HG02938 (cell line): ENCODE measurements around the gene TENM4.

ENCODE experiments used
- ATAC-seq: cut with Tn5 transposase; IDR thresholded peaks from one replicate; pipeline ENCODE4 v1.9.1; 2021; ENCODE audit warnings: mild to moderate bottlenecking, moderate library complexity; ENCODE audit not compliant: unreplicated experiment

TENM4 gene

GRCh38 chr11:78698612-78699011 lies 742.2 kb downstream of the TENM4 start:
- no peak for ATAC-seq

- ATAC-seq: no peak
Measured at GRCh38 chr11:78696177-78696576, 744.7 kb downstream of the TENM4 start.

- ATAC-seq: no peak
Measured at GRCh38 chr11:78694152-78694551, 746.7 kb downstream of the TENM4 start.

- ATAC-seq: no peak
Measured at GRCh38 chr11:78691215-78691614, 749.6 kb downstream of the TENM4 start.

GRCh38 chr11:78690352-78690987 lies 750.4 kb downstream of the TENM4 start:
- ATAC-seq: no peak

GRCh38 chr11:78689585-78690153 lies 751.2 kb downstream of the TENM4 start:
- no peak for ATAC-seq

- no peak for ATAC-seq
Measured at GRCh38 chr11:78689101-78689500, 751.7 kb downstream of the TENM4 start.

GRCh38 chr11:78688460-78688859 lies 752.4 kb downstream of the TENM4 start:
- ATAC-seq: no peak

- ATAC-seq: no peak
Measured at GRCh38 chr11:78685156-78685555, 755.7 kb downstream of the TENM4 start.

GRCh38 chr11:78684377-78684776 lies 756.5 kb downstream of the TENM4 start:
- no peak for ATAC-seq

GRCh38 chr11:78683774-78684173 lies 757.1 kb downstream of the TENM4 start:
- no peak for ATAC-seq

GRCh38 chr11:78676026-78676557 lies 764.7 kb downstream of the TENM4 start:
- ATAC-seq: no peak

GRCh38 chr11:78672850-78673620 lies 767.8 kb downstream of the TENM4 start:
- no peak for ATAC-seq

- ATAC-seq: no peak
Measured at GRCh38 chr11:78669249-78669648, 771.6 kb downstream of the TENM4 start.

- ATAC-seq: no peak
Measured at GRCh38 chr11:78667461-78667860, 773.4 kb downstream of the TENM4 start.

GRCh38 chr11:78666675-78667160 lies 774.1 kb downstream of the TENM4 start:
- no peak for ATAC-seq

GRCh38 chr11:78664636-78665035 lies 776.2 kb downstream of the TENM4 start:
- no peak for ATAC-seq

GRCh38 chr11:78662811-78663210 lies 778.0 kb downstream of the TENM4 start:
- no peak for ATAC-seq

- ATAC-seq: no peak
Measured at GRCh38 chr11:78660471-78660870, 780.4 kb downstream of the TENM4 start.

- no peak for ATAC-seq
Measured at GRCh38 chr11:78659326-78660270, 781.2 kb downstream of the TENM4 start.
